MM.1S (cell line): ENCODE results near the gene GP9.
"Not testable (repeated sequence)": the region's sequence is repeated elsewhere in the genome, so short reads cannot be mapped to it uniquely, and the experiment has no call there.

Experiments used
- EZH2 ChIP-seq: fragments of 300-600 bp; sonication (generic); optimal IDR thresholded peaks from 2 replicates; pipeline ENCODE3; 2017; ENCODE audit warnings: low read depth, mild to moderate bottlenecking, antibody characterized with exemption, low read length, mixed read lengths
- EZH2phosphoT487 ChIP-seq: fragments of 300-600 bp; sonication (generic); IDR thresholded peaks from 2 replicates; pipeline ENCODE4 v1.6.1; 2018; ENCODE audit warnings: antibody characterized with exemption, low read length
- TF ChIP-seq, protein P1 (sequence below): fragments of 300-600 bp; sonication (generic); IDR thresholded peaks from 2 replicates; pipeline ENCODE4 v1.5.1; 2016; ENCODE audit warnings: antibody characterized with exemption, low read length, mixed read lengths

DNA sequence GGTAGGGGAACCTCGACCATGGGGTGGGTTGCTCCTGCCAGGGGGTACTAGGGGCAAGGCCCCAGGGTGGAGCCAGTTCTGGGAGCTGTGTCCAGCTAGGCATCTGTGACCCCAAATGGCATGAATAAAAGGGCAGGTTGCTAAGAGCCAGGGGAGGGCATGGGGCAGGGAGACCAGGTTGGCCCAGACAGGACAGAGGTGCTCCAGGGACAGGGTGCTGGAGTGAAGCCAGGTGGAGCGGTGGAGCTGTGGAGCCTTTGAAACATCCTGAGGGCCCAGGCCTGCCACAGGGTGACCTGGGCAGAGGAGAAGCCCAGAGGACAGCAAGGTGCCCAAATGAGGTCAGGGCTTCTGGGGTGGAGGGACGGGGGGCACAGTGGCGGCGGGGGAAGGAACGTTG is 27.7 kb downstream of the GP9 start:
- TF ChIP-seq, protein P1, sequence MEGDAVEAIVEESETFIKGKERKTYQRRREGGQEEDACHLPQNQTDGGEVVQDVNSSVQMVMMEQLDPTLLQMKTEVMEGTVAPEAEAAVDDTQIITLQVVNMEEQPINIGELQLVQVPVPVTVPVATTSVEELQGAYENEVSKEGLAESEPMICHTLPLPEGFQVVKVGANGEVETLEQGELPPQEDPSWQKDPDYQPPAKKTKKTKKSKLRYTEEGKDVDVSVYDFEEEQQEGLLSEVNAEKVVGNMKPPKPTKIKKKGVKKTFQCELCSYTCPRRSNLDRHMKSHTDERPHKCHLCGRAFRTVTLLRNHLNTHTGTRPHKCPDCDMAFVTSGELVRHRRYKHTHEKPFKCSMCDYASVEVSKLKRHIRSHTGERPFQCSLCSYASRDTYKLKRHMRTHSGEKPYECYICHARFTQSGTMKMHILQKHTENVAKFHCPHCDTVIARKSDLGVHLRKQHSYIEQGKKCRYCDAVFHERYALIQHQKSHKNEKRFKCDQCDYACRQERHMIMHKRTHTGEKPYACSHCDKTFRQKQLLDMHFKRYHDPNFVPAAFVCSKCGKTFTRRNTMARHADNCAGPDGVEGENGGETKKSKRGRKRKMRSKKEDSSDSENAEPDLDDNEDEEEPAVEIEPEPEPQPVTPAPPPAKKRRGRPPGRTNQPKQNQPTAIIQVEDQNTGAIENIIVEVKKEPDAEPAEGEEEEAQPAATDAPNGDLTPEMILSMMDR, result not testable (repeated sequence)
- not testable (repeated sequence) for TF ChIP-seq EZH2, EZH2phosphoT487
